ENCODE data around the gene GAS2L1.
A peak's percentile ranks its signal among the peaks of the same experiment; 100 is the strongest.

The GAS2L1 gene

DNA sequence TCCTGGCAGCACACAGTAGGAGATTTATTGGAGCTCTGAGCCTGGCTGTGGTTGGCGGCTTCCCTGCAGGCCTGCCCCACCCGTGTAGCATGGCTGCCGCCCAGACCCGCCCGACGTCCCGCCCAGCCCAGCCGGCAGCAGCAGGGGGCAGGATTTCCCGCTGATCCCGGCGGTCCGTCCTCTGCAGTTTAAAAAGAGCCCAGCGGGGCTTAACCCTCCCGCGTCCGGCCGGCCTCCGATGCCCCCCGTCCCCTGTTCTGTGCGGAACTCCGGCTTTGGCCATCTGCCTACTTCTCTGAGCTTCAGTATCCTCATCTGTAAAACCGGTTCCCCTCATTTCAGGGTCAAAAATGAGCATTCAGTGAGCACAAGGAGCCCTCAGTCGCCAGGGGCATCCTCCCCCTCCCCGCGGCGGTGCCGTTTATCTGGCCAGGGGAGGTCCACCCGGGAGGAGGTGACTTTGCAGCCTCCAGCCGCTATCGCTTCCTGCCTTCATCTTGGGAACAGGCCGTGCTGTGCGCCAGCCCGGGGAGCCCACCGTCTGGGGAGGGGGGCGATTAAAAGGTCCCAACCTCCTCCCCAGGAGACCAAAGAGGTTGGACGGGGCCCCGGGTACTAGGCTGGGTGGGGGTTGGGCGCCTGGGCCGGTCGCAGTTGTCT, at the start of gene GAS2L1:
Gene GAS2L1, plus strand, starts transcription at position 476 of the 660 bp plus-strand sequence. CDS start 1,456 bp downstream, outside the sequence.
- no peak for DNase-seq (ENCODE audit: low read depth)

DNA sequence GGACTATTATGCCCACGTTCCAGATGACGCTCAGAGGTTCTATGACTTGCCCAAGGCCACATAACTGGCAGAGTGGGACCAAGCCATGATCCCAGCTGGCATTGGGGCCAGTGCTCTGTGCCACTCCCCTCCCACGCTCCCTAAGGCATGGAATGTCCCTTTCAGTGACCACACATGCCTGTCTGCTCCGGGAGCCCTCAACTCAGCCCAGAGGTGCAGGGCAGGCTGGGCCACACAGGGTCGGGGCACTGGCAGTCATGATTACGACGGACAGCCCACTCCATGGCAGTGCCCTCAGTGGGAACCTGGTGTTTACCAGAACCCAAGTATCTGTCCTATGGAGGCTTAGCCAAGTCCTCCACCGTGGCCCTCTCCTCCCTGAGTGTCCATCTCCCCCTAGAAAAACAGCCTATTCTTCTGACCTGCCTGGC, 48.7 kb upstream of the GAS2L1 start:
- no peak for DNase-seq (ENCODE audit: low read depth)

DNA sequence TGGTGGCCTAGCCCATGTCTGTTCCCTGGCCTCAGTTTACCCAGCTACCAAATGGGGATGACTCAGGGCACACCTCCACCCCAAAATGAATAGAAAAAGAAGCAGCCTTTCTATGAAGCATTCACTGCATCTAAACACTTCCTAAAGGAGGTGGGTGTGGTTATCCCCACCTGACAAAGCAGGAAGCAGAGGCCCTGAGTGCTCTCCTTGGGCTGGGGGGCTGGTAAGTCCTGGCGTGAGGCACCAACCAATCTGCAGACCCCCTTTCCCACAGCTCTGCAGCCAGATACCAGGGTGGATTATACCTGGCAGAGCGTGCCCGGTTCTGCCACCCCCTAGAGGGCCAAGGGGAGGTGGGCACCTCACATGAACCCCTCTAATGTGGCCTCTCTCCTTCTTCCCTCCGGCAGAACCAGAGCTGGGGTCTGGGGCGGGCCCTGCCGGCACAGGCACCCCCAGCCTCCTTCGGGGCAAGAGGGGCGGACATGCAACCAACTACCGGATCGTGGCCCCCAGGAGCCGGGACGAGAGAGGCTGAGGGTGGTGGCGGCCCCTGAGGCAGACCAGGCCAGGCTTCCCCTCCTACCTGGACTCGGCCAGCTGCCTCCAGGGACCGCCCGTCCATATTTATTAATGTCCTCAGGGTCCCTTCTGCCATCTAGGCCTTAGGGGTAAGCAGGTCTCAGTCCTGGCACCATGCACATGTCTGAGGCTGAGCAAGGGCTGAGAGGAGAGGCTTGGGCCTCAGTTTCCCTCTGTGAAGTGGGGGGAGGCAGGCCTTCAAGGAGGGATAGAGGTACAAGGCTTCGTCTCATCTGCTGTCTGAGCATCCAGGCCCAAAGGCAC, 47.8 kb upstream of the GAS2L1 start:
- DNase-seq (ENCODE audit: low read depth), result no peak

DNA sequence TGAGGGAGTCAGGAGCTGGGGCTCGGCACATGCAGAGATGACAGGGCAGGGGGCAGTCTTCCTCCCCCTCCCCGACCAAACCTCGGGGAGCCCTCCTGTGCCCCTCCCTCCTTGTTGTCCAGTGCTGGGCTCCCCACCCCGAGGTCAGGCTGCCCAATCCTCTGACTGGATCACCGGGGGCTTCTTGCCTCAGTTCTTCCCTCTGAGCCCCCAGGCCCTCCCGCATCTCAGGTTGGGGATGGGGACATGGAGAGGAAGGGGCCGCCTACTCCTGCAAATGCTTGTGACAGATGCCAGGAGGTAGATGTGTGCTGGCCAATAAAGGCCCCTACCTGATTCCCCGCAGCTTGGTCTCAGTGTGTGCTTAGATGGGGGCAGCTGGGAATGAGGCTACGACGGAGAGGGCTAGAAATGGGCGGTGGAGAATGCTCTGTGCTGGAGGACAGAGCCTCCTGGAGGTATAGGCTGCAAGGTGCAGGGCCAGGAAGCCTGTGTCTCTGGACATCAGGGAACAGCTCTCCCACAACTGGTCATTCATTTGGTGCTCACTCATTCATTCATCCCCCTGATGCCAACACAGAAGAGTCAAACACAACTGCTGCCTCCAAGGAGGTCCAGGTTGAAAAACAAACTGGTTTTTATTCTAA, 47.1 kb upstream of the GAS2L1 start:
- no peak for DNase-seq (ENCODE audit: low read depth)

DNA sequence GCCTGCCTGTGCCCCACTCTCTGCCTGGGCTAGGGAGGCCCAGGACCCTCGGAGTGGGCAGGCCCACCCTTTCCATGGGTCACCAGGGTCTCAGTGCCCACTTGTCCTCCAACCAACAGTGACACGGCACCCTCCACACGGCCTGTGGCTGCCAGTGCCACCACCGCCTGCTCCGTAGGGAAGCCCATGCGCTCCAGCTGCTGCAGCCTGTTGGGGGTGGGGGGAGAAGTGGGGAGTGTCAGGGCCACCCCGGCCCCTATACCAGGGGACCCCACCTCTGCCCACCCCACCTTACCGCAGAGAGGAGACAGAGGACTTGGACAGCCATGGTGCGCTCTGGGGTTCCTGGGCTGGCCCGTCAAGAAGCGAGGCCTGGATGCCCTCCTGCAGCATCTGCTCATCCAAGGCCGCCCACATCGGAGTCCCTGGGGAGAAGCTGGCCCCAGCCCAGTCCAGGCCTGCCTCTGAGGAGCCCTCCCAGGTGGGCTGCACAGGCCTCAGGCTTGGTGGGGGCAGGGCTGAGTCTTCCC, 46.4 kb upstream of the GAS2L1 start:
- no peak for DNase-seq (ENCODE audit: low read depth)

DNA sequence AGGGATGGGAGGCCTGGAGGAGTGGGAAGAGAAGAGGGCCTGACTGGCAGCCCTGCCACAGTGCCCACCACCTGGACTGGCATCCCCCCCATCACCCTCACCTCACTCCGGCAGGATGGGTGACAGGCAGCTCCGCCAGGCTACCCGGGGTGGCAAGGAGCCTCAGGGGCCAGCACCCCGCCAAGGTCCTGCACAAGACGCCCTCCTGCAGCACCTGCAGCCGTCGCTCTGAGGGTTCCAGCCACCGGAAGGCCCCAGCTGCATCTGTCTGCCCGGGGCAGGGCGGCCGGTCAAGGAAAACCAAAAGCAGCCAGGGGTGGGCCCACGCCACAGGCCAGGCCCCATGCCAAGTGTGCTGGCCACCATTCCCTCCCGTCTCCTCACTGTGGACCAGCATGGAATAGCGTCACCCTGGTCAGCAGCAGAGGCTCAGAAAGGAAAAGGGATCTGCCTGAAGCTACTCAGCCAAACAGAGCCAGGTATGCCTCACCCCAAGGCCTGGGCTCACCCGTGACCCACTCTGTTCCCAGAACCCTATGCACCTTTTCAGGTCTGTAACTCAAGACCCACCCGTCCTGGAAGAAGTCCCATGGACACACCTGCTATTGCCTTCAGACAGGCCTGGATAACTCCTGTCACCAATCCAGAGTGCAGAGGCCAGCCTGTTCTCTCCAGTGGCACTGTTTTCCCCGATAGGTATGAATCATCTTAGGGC, 45.7 kb upstream of the GAS2L1 start:
- no peak for DNase-seq (ENCODE audit: low read depth)

DNA sequence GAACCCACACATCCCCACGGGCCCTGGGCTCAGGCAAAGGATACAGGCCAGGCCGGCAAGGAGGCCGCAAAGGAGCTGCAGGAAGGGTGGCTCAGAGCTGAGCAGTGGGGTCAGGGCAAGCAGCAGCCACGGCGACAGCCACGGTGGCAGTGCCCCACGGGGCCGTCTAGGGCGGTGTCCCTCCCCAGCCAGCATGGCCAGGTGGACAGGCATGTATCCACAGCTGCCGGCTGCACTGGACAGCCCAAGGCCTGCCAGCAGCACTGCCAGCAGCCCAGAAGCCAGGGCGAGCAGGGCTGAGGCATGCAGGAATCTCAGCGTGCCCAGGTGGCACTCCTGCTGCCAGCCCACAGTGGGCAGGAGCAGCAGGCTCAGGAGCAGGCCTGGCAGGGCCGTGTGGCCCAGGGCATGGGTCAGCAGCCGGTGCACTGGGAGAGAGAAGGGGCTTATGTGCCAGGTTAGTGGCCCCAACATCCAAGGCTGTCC, 42.6 kb upstream of the GAS2L1 start:
- DNase-seq (ENCODE audit: low read depth), result no peak

DNA sequence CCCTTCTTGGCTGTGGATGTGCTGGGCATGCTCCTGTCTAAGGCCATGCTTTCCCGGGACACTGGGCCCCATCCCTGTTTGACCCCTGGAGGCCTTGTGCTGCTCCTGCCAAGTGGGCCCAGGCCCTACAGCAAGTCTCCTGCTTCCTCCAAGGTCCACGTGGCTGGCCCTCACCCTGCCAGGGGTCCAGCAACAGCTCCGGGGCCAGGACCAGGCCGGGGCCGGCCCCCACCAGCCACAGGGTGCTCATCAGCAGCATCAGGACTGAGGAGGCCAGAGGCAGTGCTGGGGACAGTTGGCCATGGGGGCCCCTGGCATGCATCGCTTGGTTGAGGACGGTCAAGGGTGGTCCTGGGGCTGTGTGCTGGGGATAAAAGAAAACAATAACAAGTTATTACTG, 41.1 kb upstream of the GAS2L1 start:
- no peak for DNase-seq (ENCODE audit: low read depth)

DNA sequence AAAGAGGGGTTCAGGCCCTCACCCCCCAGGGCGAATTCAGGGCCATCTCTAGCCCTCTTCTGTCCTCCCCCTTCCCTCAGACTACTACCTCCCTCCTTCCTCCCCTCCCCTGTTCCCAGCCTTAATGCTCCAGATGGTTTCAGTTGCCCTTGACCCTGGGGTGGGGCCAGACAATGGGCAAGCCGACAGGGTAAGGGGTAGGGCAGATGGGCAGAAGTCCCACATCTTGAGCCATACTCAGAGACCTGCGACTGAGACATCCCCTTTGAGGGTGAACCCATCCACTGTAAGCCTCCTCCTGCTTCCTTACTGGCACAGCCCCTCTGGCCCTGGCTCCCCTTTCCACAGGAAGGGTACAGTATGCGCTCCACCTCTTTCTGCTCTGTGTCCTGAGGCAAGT, 40.5 kb upstream of the GAS2L1 start:
- DNase-seq (ENCODE audit: low read depth), result no peak

DNA sequence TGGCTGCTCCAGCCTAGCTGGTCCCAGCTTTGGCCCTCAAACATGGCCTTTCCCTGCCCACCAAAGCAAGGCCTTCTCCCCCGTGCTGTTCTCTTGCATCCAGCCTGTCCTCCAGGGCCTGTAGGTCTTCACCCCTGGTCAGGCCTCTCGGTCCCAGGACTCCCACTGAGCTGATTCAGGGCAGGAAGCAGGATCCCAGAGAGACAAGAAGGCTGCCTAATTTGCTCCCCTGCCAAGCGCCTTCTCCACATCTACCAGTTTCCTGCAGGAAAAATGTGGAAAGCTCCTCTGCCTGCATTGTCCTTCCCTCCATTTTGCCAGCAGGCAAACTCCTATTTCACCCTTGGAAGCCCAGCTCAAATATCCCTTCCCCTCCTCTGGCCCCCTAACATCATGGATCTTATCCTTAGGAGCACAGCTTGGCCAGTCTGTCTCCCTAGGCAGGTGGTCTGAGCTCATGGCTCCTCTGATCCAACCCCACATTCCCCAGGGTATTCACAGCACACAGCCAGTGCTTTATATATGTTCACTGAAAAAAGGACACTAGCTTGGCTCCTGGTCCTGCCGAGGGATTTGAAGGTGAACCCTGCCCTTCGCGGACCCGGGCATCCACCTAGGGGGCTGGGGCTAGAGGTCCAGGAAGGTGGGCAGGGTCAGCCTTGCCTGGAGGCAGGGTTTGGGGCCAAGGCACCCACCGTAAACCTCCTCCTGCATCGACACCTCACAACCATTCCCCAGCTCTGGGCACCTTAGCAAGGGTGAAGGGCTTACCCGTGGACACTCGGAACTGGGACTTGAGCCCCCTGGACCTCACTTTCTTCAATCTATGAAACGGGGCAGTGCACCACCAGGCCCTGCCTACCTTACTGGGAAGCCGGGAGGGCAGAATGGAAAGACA, 39.6 kb upstream of the GAS2L1 start:
- no peak for DNase-seq (ENCODE audit: low read depth)

DNA sequence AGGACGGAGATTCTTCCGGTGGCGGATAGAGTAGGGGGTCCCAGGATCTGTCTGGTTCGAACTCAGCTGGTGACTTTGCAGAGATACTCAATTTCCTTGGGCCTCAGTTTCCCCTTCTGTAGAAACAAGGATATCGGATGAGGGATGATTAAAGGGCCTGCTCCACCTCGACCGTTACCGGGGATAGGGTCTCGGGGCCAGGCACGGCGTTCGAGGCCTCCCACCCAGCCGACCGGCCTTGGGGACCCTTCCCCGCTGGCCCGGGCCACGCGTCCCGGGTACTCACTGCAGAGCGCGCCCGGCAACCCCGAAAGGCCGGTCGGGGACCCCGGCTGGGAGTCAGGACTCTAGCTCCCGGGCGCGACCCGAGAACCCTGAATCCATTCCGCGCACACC, 39.0 kb upstream of the GAS2L1 start:
- DNase-seq (ENCODE audit: low read depth), result no peak

DNA sequence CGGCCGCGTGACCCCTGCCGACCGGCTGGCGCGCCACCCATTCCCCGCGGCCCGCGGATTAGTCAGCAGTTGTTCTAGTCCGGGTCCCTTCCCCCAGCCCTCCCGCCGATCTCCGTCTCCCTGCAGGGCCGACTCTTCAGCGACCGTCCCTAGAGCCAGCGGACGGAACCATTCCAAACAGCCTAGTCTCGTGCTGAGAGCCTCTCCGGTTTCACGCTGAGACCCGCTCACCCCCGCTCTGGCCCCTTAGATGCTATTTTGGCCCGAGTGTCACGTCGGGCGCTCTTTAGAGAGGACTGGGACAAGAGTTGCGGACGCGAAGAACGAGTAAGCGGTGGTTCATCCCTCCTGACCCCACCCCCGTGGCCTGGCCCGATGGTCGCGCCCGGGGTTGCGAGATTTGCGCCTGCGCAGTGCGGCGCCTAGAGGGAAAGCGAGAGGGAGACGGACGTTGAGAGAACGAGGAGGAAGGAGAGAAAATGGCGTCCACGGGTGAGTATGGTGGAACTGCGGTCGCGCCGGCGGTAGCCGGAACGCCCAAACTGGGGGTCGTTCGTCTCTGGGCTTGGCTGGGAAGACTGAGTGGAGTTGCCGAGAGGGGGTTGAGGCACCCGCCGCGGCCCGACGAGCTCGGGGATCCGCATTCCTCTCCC, 38.5 kb upstream of the GAS2L1 start, which contains the start of the genes EWSR1 and RHBDD3:
Gene EWSR1, plus strand, starts transcription at position 411 of the 653 bp plus-strand sequence. Its CDS starts 69 bp downstream, at position 480.
Gene RHBDD3, minus strand, starts transcription at position 124 of the 653 bp plus-strand sequence. CDS start 2,355 bp downstream, outside the sequence.
- peak; percentile 93 for DNase-seq (ENCODE audit: low read depth)

DNA sequence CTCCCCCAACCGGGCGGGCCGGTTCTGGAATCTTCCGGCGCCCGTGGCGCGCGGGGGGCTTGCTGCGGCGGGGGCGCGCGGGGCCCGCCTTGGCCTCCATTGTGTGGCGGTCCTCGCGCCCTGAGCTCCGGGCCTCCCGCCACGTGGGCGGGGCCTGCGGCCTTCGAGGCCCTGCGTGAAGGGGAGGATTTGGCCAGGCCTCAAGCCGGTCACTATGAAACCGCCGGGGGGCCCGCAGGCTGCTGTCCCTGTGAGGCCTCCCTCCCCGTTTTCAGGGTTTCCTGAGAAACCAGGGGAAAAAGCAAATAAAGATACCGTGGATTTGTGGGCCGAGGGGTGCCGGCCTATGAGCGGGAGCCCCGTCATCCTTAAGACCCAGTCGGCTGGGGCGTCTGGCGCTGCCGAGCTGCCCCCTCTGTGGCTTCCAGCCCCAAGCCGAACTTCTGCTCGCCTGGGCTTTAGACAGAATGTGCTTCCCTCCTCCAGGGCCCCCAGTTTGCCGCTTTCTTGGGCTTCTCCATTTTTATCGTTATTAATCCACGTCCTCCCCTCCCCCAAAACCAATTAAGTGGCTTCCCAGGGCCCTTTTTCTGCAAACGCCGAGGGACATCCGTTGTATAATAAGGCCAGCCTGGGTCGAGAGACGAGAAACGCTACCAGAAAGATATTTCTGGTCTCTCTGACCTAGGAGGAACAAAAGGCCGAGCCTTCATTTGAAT, 37.8 kb upstream of the GAS2L1 start:
- DNase-seq (ENCODE audit: low read depth), result no peak

DNA sequence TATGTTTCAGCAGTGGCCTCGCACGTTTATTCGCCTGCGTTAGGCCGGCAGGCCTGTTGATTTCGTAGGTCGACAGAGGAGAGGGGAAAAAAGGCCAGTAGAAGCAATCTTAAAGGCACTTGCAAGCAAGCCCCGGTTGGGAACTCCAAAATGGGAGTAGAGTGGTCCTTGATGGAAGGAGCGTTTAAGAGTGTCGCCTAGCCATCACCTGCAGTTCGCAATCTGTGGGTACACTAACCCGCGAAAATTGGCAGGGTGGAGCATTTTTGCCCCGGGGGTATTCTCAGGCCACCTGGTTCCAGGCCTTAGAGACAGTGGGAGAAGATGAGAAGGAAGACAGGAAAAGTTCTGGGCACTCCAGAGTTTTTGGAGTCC, 37.2 kb upstream of the GAS2L1 start:
- no peak for DNase-seq (ENCODE audit: low read depth)

DNA sequence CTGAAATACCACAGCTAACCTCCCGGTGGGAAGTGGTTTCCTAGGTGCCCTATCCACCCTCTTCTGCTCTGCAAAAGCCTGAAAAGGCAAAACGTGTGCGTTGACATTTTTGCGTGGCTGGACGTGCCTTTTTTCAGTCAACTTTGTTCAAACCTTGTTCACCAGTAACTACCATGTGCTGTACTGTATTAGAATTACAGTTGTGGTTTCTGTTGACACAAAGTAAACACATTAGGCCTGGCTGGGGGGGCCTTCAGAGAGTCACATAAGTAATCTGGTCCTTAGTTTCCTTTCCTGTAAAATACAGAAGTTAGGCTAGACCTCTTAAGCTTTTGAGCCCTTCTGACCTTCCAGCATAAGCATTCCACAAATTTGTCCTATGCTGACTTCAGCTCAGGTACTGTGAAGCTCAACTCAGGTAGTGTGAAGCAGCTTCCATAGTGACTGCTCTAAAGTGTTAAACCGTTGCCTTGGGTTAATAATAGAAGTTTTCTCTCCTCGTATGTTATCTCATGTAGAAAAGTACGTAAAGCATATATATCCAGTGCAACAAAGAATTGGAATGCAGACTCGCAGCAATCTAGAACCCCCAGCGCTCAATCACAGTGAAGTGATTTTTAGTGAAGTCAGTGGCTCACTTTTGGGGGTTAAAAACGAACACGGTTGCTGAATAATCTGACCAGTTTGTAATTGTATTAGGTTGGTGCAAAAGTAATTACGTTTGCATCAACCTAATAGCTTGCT, 36.5 kb upstream of the GAS2L1 start:
- DNase-seq (ENCODE audit: low read depth), result no peak

DNA sequence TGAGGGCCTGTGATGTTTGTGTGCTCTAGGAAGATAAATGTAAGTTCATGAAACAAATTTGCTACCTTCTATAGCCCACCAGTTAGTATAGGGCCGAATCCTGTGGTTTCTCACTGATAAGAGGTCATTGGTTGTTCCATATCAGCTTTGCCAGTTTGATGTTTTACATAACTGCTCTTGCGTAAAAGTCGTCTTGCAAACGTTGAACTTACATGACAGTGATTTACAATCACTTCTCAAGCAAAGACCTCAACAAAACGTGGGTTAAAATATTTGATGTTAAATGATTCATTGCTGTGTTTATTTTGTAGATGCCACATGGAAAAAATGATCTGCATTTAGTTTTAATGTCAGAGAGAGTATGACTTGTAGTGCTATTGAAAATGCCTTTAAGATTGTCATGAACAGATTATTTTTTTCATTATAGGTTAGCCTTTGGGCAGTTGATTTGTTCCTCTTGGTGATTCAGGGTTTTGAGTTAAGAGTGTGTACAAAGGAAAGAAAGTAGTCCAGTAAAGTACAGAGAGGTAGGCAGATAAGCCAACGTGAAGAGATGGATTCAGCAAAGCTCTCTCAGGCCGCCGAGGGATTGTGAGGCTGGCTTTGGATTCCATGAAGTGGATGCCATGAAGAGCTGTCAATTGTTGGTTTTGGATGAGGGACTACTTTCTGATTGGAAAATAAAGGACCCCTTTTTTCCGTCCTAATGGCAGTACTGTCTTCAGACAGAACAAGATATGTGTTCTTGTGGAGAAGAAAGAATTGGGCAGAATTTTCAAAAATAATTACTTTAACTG, 35.8 kb upstream of the GAS2L1 start:
- no peak for DNase-seq (ENCODE audit: low read depth)

DNA sequence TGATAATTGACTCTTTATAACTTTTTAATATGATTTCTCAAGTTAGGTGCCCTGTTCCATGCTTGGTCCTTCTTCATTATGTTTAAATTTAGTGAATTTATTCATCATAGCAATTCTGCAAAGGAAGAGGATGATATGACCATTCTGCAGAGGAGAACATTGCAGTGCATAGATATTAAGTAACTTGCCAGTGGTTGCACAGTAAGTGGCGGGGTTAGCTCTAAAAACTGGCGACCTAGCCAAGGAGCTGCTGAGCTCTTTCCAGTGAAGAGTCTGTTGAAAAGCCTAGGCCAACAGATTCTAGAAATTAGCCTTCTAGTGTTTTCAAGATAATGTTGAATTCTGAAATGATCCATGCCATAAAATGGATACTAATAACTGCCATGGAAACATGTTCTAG, 33.8 kb upstream of the GAS2L1 start:
- DNase-seq (ENCODE audit: low read depth), result no peak

DNA sequence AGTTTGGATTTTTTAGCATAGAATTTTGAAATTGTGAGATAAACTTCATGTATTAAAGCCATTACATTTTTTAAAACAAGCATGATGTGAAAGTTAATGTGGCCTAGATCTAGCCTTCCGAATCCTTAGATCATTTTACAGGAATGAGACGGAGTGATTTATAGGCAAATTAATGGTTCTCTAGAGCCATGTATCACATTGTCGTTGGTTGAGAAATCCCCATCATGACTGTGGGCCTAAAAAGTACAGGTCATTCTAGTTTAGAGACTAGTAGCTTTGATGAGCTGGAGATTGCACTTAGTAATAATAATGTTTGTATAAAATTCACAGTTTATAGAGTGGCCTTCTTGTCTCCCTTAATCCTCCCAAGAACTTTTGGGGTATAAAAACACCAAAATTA, 31.3 kb upstream of the GAS2L1 start:
- no peak for DNase-seq (ENCODE audit: low read depth)
